Measurements from ENCODE around the gene TBC1D4.

TBC1D4 gene

GRCh38 chr13:75486146-75487062 is 4.4 kb upstream of the TBC1D4 start:
- H3K4me3 ChIP-seq (ENCODE audit: control insufficient read depth, low read depth, low read length): no peak overlapping the region
- no peak for DNase-seq (ENCODE audit: low read depth)
- TF ChIP-seq, protein P1, sequence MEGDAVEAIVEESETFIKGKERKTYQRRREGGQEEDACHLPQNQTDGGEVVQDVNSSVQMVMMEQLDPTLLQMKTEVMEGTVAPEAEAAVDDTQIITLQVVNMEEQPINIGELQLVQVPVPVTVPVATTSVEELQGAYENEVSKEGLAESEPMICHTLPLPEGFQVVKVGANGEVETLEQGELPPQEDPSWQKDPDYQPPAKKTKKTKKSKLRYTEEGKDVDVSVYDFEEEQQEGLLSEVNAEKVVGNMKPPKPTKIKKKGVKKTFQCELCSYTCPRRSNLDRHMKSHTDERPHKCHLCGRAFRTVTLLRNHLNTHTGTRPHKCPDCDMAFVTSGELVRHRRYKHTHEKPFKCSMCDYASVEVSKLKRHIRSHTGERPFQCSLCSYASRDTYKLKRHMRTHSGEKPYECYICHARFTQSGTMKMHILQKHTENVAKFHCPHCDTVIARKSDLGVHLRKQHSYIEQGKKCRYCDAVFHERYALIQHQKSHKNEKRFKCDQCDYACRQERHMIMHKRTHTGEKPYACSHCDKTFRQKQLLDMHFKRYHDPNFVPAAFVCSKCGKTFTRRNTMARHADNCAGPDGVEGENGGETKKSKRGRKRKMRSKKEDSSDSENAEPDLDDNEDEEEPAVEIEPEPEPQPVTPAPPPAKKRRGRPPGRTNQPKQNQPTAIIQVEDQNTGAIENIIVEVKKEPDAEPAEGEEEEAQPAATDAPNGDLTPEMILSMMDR (conservative IDR thresholded peaks at IDR 0.05; ENCODE audit: control insufficient read depth, insufficient read depth, low read depth, low read length): no peak

DNA sequence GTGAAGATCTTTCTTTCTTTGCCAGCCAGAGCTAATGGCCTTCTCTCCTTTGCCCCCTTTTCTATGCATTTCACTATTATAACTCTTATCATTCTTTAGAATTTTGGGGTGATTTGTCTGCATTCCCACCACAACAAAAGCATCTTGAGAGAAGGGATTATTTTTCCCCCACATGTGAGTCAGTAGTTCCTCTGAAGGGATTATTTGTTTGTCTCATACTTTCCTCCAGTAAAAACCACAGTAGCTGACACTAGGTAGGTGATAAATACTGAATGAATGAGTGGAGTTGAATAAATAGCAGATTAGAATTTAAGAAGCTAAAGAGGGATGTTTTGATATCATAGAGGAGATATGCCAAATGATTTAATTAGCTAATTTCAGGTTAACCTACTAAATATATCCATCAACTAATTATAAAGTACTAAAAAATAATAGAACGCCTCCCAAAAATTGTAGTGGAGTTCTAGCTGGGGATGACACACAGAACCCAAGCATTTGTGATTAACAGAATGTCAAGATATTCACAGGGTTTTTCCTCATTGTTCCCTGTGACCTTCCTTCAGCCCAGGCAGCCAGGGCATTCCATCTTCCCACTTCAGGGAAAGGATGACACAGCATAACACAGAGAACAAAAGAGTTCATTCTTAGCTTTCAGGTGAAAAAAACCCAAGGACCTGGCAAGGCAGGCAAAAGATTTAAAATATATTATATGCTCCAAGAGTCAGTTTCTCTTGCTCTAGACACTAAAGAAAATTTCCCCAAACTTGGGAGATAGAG is 3.5 kb upstream of the TBC1D4 start:
- no peak overlapping the region for H3K4me3 ChIP-seq (ENCODE audit: control insufficient read depth, low read depth, low read length)
- peak; percentile 66 for DNase-seq (ENCODE audit: low read depth)
- TF ChIP-seq, protein P1 (conservative IDR thresholded peaks at IDR 0.05; ENCODE audit: control insufficient read depth, insufficient read depth, low read depth, low read length): no peak

- TF ChIP-seq, protein P1 (conservative IDR thresholded peaks at IDR 0.05; ENCODE audit: control insufficient read depth, insufficient read depth, low read depth, low read length): no peak
- no peak for DNase-seq (ENCODE audit: low read depth)
- peak overlapping the region; percentile 73 for H3K4me3 ChIP-seq (ENCODE audit: control insufficient read depth, low read depth, low read length)
These were observed 781 bp upstream of the TBC1D4 start for GRCh38 chr13:75482820-75483079.

DNA sequence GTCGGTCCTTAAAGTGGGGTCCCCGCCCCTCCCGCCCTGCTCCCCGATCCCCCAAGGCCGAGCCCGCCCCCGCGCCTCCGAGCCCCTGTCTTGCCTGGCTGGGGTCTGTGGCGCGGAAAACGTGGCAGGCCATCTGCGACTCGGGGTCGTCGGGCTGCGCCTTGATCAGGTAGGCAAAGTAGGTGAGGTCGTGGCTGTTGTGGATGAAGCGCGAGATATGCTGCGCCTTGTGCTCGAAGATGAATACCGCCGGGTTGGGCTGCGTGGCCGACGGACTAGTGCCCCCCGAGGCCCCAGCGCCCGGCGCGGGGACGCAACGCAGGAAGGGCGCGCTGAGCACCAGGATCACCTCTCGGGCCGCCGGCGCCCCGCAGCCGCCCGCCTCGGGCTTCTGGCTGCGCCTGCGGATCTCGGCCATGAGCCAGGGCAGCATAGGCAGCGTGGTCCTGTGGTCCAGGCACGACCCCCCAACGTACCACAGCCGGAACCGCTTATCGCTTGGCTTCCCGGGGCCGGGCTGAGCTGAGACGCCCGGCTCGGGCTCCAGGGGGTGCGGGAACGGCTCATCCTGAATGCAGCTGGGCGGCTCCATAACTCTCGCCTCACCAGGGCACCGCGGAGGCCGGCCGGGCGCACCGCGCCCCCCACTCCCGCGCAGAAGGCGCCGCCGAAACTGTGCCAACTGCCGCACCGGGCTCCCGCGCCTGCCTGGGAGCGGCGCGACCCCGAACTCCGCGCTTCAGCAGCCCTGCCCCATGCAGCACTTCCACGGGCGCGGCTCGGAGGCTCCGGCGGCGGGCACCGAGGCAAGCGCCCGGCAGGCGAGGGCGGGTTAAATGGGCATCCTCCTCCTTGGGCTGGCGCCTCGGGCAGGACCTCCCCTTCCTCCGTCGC is 546 bp downstream of the TBC1D4 start:
- TF ChIP-seq, protein P1 (conservative IDR thresholded peaks at IDR 0.05; ENCODE audit: control insufficient read depth, insufficient read depth, low read depth, low read length): no peak
- DNase-seq (ENCODE audit: low read depth): no peak

GRCh38 chr13:75480671-75481175 is 1.2 kb downstream of the TBC1D4 start:
- TF ChIP-seq, protein P1 (conservative IDR thresholded peaks at IDR 0.05; ENCODE audit: control insufficient read depth, insufficient read depth, low read depth, low read length): no peak
- H3K4me3 ChIP-seq (ENCODE audit: control insufficient read depth, low read depth, low read length): peak overlapping the region; percentile 73
- peak; percentile 63 for DNase-seq (ENCODE audit: low read depth)

More for the DNA sequence above, 546 bp downstream of the TBC1D4 start:
- H3K4me3 ChIP-seq (ENCODE audit: control insufficient read depth, low read depth, low read length): peak overlapping the region; percentile 73
